Brain microvascular endothelial cell (primary cell): ENCODE measurements around the gene UGGT1.

Experiments used
- DNase-seq: peaks from one replicate; pipeline ENCODE4 v3.0.0-alpha.2; 2020
- H3K27ac ChIP-seq: fragments of 250-450 bp; sonication (Bioruptor Pico); 2 replicates; pipeline ENCODE4 v1.5.1; 2020; ENCODE audit warnings: mild to moderate bottlenecking, moderate library complexity
- H3K27me3 ChIP-seq: fragments of 250-450 bp; sonication (Bioruptor Pico); replicated peaks from 2 replicates; pipeline ENCODE4 v1.5.1; 2020; ENCODE audit warnings: mild to moderate bottlenecking
- H3K36me3 ChIP-seq: fragments of 250-450 bp; sonication (Bioruptor Pico); replicated peaks from 2 replicates; pipeline ENCODE4 v1.5.1; 2020; ENCODE audit warnings: mild to moderate bottlenecking
- H3K4me3 ChIP-seq: 2 replicates; pipeline ENCODE4 v1.5.1; 2011; ENCODE audit warnings: low read depth, mild to moderate bottlenecking, control low read depth, low read length, moderate library complexity
- CTCF ChIP-seq: IDR thresholded peaks from 2 replicates; pipeline ENCODE4 v1.5.1; 2011; ENCODE audit warnings: low read depth, mild to moderate bottlenecking, moderate library complexity, low read length, control low read depth, inconsistent platforms; ENCODE audit errors: missing control alignments
- in situ Hi-C: cut with HindIII; loops from 2 replicates; pipeline ENCODE4 v1.10.0; 2017; ENCODE audit warnings: low sequenced_read_pairs, low pct_ligation_motif_present

UGGT1 gene

GRCh38 chr2:128235581-128235980, 144.6 kb downstream of the UGGT1 start:
- DNase-seq: no peak
- H3K36me3 ChIP-seq: no peaks in the 10 kb centered on the region
- H3K27me3 ChIP-seq: no peaks in the 10 kb centered on the region
- no peak overlapping the region for H3K27ac ChIP-seq
- H3K4me3 ChIP-seq: no peak overlapping the region
- in situ Hi-C loops: no loop called here
- TF ChIP-seq CTCF: no peak

- Histone ChIP-seq H3K4me3 (no peak overlapping the region), H3K27ac (peak overlapping the region; percentile 82), H3K27me3 (no peaks in the 10 kb centered on the region), H3K36me3 (no peaks in the 10 kb centered on the region)
- DNase-seq: peak; percentile 85
- no peak for TF ChIP-seq CTCF
- in situ Hi-C loops: no loop called here
Measured at GRCh38 chr2:128236491-128237035, 145.6 kb downstream of the UGGT1 start.

GRCh38 chr2:128237081-128237534, 146.1 kb downstream of the UGGT1 start:
- Histone ChIP-seq H3K27me3 (no peaks in the 10 kb centered on the region), H3K36me3 (no peaks in the 10 kb centered on the region), H3K4me3 (no peak overlapping the region), H3K27ac (peak overlapping the region; percentile 82)
- in situ Hi-C loops: no loop called here
- DNase-seq: peak; percentile 67
- no peak for TF ChIP-seq CTCF

GRCh38 chr2:128237911-128238697, 147.1 kb downstream of the UGGT1 start:
- no peaks in the 10 kb centered on the region for H3K27me3 ChIP-seq

GRCh38 chr2:128241896-128242295, 150.9 kb downstream of the UGGT1 start:
- Histone ChIP-seq H3K4me3 (no peak overlapping the region), H3K27ac (no peak overlapping the region), H3K36me3 (no peaks in the 10 kb centered on the region), H3K27me3 (no peaks in the 10 kb centered on the region)
- in situ Hi-C loops: no loop called here
- no peak for DNase-seq
- TF ChIP-seq CTCF: no peak

More at GRCh38 chr2:128237911-128238697, 147.1 kb downstream of the UGGT1 start:
- no peak for TF ChIP-seq CTCF
- no peak for DNase-seq
- Histone ChIP-seq H3K27ac (peak overlapping the region; percentile 82), H3K4me3 (no peak overlapping the region), H3K36me3 (no peaks in the 10 kb centered on the region)
- in situ Hi-C loops: no loop called here
